Right renal cortex interstitium (tissue), 3 donors: Measurements from ENCODE around the gene IFIT5. TPM values are rescaled to one million over a fixed set of nuclear protein-coding genes. Genes with fewer than 3 reads are reported as not detected.
"Not testable (repeated sequence)": the region's sequence is repeated elsewhere in the genome, so short reads cannot be mapped to it uniquely, and the experiment has no call there.

Experiments used
- DNase-seq, 3 donors: peaks; one replicate each; pipeline ENCODE4 v3.0.0-alpha.2; 2013; ENCODE audit warnings: low read depth in 3 of 3, low spot score in 2 of 3
- polyA plus RNA-seq, 3 donors: library from polyadenylated mRNA; unstranded; fragments of 120-200 nt; gene quantifications; one replicate each; pipeline ENCODE4 v1.2.1, GENCODE V29; 2013; ENCODE audit not compliant: insufficient read length in 3 of 3

Gene IFIT5
- polyA plus RNA-seq, 3 donors: 14.3 to 21.3 (median 18.0) TPM

GRCh38 chr10:89392974-89393373, 21.4 kb upstream of the IFIT5 start:
- DNase-seq: no peak

DNA sequence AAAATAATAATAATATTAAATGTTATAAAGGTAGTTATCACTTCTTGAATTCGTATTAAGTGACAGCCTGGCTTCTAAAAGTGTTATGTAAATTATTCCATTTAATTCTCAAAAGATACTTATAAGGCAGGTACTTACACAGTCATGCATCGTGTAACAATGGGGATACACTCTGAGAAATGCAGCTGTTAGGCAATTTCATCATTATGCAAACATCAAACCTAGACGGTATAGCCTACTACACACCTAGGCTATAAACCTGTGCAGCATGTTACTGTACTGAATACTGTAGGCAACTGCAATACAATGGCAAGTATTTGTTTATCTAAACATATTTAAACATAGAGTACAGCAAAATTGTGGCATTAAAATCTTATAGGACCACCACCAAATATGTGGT, 20.5 kb upstream of the IFIT5 start:
- no peak for DNase-seq

DNA sequence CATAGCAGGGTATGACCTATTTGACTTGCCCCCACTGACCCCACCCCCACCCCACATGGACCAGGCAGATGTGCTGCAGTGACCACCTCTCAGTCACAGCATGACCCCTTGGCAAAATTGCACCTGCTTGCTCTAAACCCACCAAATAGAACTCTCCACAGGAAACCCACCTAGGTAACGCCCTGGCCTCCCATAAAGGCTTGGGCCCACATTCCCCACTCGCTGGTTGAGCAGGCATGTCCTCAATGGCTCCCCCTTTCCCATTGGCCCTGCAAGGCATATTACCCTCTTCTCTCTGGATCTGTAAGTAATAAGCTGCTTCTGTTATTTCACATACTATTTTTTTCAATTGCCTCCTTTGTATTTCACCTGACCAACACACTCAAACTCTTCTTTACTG, 19.2 kb upstream of the IFIT5 start:
- no peak for DNase-seq

DNA sequence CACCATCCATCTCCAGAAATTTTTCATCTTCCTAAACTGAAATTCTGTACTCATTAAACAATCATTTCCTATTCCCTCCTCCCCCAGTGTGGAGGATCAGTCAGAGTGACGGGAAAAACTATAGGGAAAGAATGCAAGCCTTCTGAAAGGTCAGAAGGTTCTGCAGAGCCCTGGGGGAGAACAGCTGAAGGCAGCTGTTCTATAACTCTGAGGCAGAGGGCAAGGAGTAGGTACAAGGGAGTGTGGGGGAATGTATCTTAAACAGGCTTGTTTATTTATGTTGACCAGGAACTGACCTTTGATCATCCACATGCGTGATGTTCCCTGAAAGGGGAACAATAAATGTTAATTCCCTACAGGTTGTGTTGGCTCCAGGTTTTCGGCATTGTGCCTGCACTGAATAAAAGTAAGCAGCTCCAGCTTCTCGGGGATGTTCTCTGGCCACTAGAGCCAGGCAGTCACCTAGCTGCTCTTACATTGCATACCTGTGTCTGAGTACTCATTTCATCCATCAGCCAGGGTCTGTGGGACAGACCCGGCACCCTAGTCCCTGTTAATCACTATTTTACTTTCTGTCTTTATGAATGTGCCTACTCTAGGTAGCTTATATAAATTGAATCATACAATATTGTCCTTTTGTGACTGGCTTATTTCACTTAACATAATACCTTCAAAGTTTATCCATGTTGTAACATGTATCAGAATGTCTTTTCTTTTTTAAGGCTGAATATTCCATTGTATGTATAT, 16.2 kb upstream of the IFIT5 start:
- DNase-seq: no peak

DNA sequence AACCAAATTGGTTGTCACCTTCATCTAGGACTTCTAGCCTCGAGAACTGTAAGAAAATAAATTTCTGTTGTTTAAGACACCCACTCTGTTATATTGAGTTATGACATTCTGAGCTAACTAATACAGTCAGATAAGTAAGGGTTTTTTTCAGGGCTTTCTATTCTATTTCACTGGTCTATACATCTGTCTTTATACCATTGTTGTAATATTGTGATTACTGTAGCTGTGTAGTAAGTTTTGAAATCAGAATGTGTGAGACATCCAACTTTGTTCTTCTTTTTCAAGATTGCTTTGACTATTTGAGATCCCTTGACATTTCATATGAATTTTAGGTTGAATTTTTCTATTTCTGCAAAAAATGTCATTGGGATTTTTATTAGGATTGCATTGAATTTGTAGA, 14.4 kb upstream of the IFIT5 start:
- no peak for DNase-seq

- DNase-seq: no peak
Observed at GRCh38 chr10:89403043-89403442, 11.3 kb upstream of the IFIT5 start.

DNA sequence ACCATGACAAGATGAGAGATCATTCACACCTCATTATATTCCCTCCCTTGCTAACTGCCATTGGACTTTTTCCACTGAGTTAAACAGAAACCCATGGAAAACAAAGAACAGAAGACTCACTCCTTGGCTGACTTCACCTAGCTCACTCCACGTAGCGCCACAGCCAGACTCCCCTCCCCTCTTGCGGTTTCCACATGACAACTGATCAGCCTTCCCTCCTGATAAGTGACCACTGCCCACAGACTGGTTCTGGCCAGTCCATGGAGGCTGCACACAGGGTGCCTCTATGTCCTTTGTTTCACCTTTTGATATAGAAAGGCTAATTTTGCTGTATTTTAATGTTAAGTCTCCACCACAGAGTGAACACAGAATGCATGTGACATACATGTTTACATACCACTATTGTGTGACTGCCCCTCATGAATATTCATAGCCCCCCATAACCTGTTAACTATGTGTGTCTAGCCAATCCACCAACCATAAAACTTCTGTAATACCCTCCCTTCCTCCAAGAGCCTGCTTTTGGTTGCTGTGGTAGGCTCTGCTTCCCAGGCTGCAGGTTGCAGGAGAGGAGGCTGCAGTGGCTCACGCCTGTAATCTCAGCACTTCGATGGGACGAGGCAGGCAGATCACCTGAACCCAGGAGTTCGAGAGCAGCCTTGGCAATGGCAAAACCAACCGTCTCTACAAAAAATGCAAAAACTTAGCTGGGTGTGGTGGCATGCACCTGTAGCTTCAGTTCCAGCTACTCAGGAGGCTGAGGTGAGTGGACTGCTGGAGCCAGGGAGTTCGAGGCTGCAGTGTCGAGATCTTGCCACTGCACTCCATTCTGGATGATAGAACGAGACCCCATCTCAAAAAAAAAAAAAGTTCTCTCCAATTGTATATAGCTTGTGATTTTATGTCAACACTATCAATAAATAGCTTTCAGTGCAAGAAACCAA, 10.0 kb upstream of the IFIT5 start:
- DNase-seq: no peak

DNA sequence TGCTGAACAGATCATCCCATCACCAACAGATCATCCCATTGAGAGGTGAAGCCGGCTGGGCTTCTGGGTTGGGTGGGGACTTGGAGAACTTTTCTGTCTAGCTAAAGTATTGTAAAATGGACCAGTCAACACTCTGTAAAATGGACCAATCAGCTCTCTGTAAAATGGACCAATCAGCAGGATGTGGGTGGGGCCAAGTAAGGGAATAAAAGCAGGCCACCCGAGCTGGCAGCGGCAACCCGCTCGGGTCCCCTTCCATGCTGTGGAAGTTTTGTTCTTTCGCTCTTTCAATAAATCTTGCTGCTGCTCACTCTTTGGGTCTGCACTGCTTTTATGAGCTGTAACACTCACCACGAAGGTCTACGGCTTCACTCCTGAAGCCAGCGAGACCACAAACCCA, 8.2 kb upstream of the IFIT5 start:
- DNase-seq: not testable (repeated sequence)

GRCh38 chr10:89407792-89408191, 6.6 kb upstream of the IFIT5 start:
- not testable (repeated sequence) for DNase-seq

- DNase-seq: not testable (repeated sequence)
Observed at GRCh38 chr10:89409282-89409681, 5.1 kb upstream of the IFIT5 start.

GRCh38 chr10:89410551-89410950, 3.8 kb upstream of the IFIT5 start:
- not testable (repeated sequence) for DNase-seq

GRCh38 chr10:89411135-89411534, 3.2 kb upstream of the IFIT5 start:
- DNase-seq: not testable (repeated sequence)

GRCh38 chr10:89412276-89412675, 2.1 kb upstream of the IFIT5 start:
- DNase-seq: not testable (repeated sequence)

DNA sequence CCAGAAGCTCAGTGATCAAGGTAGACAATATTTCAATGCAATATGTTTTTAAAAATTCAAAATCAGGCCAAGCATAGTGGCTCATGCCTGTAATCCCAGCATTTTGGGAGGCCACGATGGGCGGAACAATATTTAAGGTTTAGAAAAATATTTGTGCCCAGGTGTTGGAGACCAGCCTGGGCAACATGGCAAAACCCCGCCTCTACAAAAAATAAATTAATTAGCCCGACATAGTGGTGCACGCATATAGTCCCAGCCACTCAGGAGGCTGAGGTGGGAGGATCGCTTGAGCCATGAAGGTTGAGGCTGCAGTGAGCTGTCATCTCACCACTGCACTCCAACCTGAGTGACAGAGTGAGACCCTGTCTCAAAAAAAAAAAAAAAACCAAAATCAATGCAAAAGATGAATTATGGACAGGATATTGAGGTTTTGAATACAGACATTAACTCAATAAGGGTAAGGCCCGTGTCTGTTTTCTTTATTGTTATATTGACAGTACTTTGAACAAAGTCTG, 913 bp upstream of the IFIT5 start:
- DNase-seq: no peak

DNA sequence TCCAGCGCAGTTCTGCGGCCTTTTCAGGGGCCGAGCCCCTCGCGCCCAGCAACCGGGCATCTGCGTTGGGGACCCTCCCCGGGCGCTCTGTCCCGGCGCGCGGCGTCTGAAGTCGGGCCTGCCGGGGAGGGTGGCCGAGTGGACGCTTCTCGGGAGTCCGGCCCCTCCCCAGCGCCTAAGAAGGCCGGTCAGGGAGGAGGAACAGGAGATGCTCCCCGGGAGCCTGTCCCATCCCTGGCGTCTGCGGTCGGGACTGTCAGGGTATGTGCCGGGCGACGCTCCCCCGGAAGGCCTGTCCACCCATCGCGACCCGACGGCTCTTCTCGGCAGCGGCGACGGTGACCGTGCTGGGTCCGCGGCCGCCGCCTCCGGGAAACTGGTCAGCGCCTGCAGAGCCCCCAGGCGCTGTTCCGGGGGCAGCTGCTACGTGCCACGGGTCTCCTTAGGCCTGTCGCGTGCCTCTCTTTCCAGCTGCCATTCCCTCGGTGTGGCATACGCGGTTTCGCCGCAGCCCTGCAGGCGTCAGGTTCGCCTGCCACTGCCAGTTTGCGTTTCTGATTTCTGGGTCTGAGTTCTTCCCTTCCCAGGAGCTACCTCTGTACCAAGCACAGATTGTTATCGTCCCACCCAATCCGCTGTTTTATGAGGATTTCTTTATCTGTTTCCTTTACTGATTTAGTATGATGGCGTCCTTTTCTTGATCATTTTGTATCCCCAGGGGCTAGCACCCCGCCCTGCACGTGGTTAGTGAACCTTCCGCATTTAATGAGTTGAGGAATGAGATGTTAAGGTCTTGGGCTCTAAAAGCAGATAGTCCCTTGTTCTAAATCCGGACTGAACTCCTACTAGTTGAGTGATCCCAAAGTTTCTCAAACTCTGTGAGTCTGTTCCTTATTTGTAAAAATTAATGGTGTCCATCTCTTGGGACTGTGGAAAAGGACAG, 782 bp downstream of the IFIT5 start:
- no peak for DNase-seq

GRCh38 chr10:89416465-89416864, 2.1 kb downstream of the IFIT5 start:
- no peak for DNase-seq

- no peak for DNase-seq
Observed at GRCh38 chr10:89419548-89419947, 5.2 kb downstream of the IFIT5 start.

DNA sequence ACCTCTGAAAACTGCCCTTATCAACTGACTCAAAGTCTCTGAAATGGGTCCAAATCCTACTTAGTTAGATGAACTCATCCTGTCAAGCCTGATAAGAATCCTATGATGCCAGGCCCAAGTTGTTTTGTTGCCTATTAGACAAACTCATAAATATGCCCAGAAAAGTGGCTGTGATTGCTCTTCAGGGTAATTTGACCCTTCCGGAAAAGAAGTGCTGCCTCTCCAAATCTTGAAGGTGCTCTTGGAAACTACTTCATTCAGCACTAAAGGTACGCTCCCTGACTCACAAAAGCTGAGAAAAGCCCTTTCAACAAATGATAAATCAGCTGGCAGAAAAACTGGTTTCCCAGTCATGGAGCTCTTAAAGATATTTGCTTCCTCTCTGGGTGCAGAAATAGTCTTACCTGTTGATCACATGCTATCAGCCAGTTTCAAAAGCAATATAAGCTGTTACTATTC, 6.7 kb downstream of the IFIT5 start:
- DNase-seq: no peak

DNA sequence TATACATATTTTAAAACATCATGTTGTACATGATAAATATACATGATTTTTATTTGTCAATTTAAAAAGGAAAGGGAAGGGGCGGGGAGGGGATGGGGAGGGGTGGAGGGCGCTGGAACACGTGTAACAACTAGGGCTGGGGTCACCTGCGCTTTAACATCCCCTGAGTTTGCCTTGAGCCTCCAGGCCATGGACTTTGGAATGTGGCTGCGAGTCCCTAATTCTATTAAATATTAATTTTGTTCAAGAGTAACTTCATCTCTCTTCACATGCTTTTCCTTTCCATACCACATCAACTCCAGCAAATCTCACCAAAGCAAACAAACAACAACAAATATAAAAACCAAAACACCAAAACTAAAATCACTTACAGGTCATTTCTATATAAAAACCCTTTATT, 10.6 kb downstream of the IFIT5 start:
- no peak for DNase-seq

- DNase-seq: peak in 1 of 3 donors; percentile 47
Observed at GRCh38 chr10:89426230-89426868, 12.0 kb downstream of the IFIT5 start.
